GM23338 (cell line): ENCODE data around the gene KLF11. TPM values are rescaled to one million over a fixed set of nuclear protein-coding genes. Genes with fewer than 3 reads are reported as not detected.

Source experiments
- ATAC-seq: fragments of 200-7000 bp; cut with Tn5 transposase; 3 replicates; pipeline ENCODE4 v1.9.1; 2020
- DNase-seq: peaks from one replicate; pipeline ENCODE4 v3.0.0-alpha.2; 2015; ENCODE audit warnings: low spot score
- H2AFZ ChIP-seq: fragments of 200-600 bp; sonication (generic); 2 replicates; pipeline ENCODE4 v1.8.0; 2016; ENCODE audit warnings: antibody characterized with exemption, mild to moderate bottlenecking, moderate library complexity
- H3F3A ChIP-seq: fragments of 200-600 bp; sonication (generic); replicated peaks from 2 replicates; pipeline ENCODE4 v1.8.0; 2017; ENCODE audit warnings: antibody characterized with exemption, mixed run types, low read depth
- H3K27ac ChIP-seq: fragments of 200-600 bp; sonication (generic); 2 replicates; pipeline ENCODE4 v1.6.1; 2016; ENCODE audit warnings: low read depth
- H3K27me3 ChIP-seq: fragments of 200-600 bp; sonication (generic); 2 replicates; pipeline ENCODE4 v1.8.0; 2016; ENCODE audit warnings: mild to moderate bottlenecking, mixed run types, moderate library complexity; ENCODE audit not compliant: insufficient read depth
- H3K36me3 ChIP-seq: fragments of 200-600 bp; sonication (generic); 2 replicates; pipeline ENCODE4 v1.8.0; 2016; ENCODE audit warnings: mild to moderate bottlenecking; ENCODE audit not compliant: insufficient read depth
- H3K4me1 ChIP-seq: fragments of 200-600 bp; sonication (generic); 2 replicates; pipeline ENCODE4 v1.8.0; 2016; ENCODE audit warnings: mild to moderate bottlenecking, moderate library complexity; ENCODE audit not compliant: insufficient read depth
- H3K4me2 ChIP-seq: fragments of 200-600 bp; sonication (generic); 2 replicates; pipeline ENCODE4 v1.7.1; 2017; ENCODE audit warnings: mixed run types
- H3K4me3 ChIP-seq: fragments of 200-600 bp; sonication (generic); 2 replicates; pipeline ENCODE4 v1.6.1; 2016; ENCODE audit warnings: mixed run types
- H3K79me2 ChIP-seq: fragments of 200-600 bp; sonication (generic); replicated peaks from 2 replicates; pipeline ENCODE4 v1.8.0; 2017; ENCODE audit warnings: mild to moderate bottlenecking; ENCODE audit not compliant: insufficient read depth
- H3K9me2 ChIP-seq: fragments of 200-600 bp; sonication (generic); 2 replicates; pipeline ENCODE4 v1.8.0; 2017; ENCODE audit not compliant: insufficient read depth
- H4K20me1 ChIP-seq: fragments of 200-600 bp; sonication (generic); replicated peaks from 2 replicates; pipeline ENCODE4 v1.8.0; 2017; ENCODE audit warnings: mild to moderate bottlenecking; ENCODE audit not compliant: insufficient read depth
- H3K27ac Mint-ChIP-seq: 2 replicates; pipeline ENCODE4 v1.8.0; 2020; ENCODE audit warnings: inconsistent platforms, mild to moderate bottlenecking, moderate library complexity, mixed read lengths
- H3K27me3 Mint-ChIP-seq: 3 replicates; pipeline ENCODE4 v1.8.0; 2022; ENCODE audit warnings: low read depth, mild to moderate bottlenecking, moderate library complexity, mixed read lengths, inconsistent platforms; ENCODE audit not compliant: insufficient read depth, poor library complexity
- H3K36me3 Mint-ChIP-seq: 3 replicates; pipeline ENCODE4 v1.8.0; 2021; ENCODE audit warnings: low read depth, mild to moderate bottlenecking, inconsistent platforms, moderate library complexity, mixed read lengths
- H3K4me1 Mint-ChIP-seq: 3 replicates; pipeline ENCODE4 v1.8.0; 2020; ENCODE audit warnings: mild to moderate bottlenecking, inconsistent platforms, mixed read lengths
- H3K4me3 Mint-ChIP-seq: 3 replicates; pipeline ENCODE4 v1.8.0; 2021; ENCODE audit warnings: moderate library complexity, mild to moderate bottlenecking, inconsistent platforms, mixed read lengths
- H3K9me3 Mint-ChIP-seq: 3 replicates; pipeline ENCODE4 v1.8.0; 2020; ENCODE audit warnings: moderate library complexity, mild to moderate bottlenecking, inconsistent platforms, mixed read lengths
- CREB1 ChIP-seq: fragments of 250-450 bp; sonication (Bioruptor Pico); IDR thresholded peaks from 2 replicates; pipeline ENCODE4 v1.5.0; 2020; ENCODE audit warnings: low read depth, mild to moderate bottlenecking, moderate library complexity
- EZH2 ChIP-seq: fragments of 200-600 bp; sonication (generic); IDR thresholded peaks from one replicate; pipeline ENCODE4 v1.8.0; 2017; ENCODE audit warnings: antibody characterized with exemption, mild to moderate bottlenecking, low read depth; ENCODE audit not compliant: unreplicated experiment
- EZH2phosphoT487 ChIP-seq: fragments of 200-600 bp; sonication (generic); IDR thresholded peaks from one replicate; pipeline ENCODE4 v1.8.1; 2018; ENCODE audit warnings: antibody characterized with exemption; ENCODE audit not compliant: unreplicated experiment
- polyA plus RNA-seq: library from polyadenylated mRNA; unstranded; fragments of >200 nt; fragmentation: Nextera tagmentation; extraction: Ambion mirVana; gene quantifications from 2 replicates; pipeline ENCODE4 v1.2.1, GENCODE V29; 2016
- total RNA-seq: library from RNA; depleted of rRNA; stranded (reverse); fragments of >200 nt; shearing (Covaris generic); gene quantifications from 2 replicates; pipeline ENCODE4 v1.2.3, GENCODE V29; 2014
- TF ChIP-seq, protein P1 (sequence below), 2 experiments: fragments of 200-600 bp in 1 of 2; sonication (generic) in 1 of 2; conservative IDR thresholded peaks; 2 replicates each; pipeline versions ENCODE4 v1.5.1 to v1.6.1; 2016 to 2017; ENCODE audit warnings: antibody characterized with exemption in 2 of 2, low read depth in 2 of 2, mild to moderate bottlenecking in 2 of 2, moderate library complexity in 1 of 2
- TF ChIP-seq, protein P2 (sequence below): fragments of 250-450 bp; sonication (Bioruptor Pico); IDR thresholded peaks from 2 replicates; pipeline ENCODE4 v1.5.0; 2020; ENCODE audit warnings: mild to moderate bottlenecking, moderate library complexity
- TF ChIP-seq, protein P3 (sequence below): IDR thresholded peaks from 2 replicates; pipeline ENCODE4 v1.6.1; 2016; ENCODE audit warnings: antibody characterized with exemption

Gene KLF11
- total and polyA plus RNA-seq, 2 experiments from 2014 or later: 1.4 to 5.6 TPM

DNA sequence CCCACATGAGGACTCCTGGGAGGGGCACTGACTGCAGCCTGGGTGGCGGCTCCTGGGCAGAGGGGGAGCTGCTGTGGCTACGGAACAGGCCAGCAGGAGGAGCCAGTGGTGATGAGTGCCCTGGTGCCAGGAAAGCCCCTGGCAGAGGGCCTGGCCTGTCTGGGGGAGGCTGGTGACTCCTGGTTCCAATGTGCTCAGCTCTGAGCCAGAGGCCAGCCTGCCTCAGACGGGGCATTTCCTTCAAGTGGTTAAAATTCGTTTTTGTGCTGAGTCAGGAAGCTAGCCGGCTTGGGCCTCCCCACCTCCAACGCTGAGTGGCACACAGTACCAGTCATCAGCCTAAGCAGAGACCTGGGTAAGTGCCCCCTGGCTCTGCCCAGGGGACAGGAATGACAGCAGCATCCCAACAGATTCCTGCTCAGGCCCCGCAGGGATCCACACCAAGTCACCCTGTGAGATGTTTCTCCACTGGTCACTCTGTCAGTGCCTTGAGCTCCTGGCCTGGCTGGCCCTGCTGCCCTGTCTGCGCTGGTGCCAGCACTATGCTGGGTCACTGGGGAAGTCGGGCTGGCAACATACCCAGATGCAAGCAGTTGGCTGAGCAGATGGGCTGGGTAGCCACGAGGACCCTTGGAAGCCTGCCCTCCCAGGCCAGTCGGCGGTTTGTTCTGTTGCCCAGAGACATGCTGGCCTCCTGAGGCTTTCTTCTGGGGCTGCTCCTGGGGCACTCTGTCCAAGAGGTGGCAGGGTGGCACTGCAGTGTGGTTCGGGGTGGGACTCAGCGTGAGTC, 7.1 kb upstream of the KLF11 start:
- Mint-ChIP-seq H3K27me3 (peaks cover 16% of the 10 kb centered on the region), H3K27ac (no peak overlapping the region), H3K4me3 (no peak overlapping the region), H3K4me1 (peaks cover 3% of the 10 kb centered on the region; the same call in 1 of the 3 replicates), H3K36me3 (peaks cover 4% of the 10 kb centered on the region; the same call in 2 of the 3 replicates), H3K9me3 (no peaks in the 10 kb centered on the region; the same call in 2 of the 3 replicates)
- Histone ChIP-seq H3F3A (no peaks in the 10 kb centered on the region), H3K4me3 (no peak overlapping the region), H3K27me3 (peaks cover under 1% of the 10 kb centered on the region), H3K36me3 (no peaks in the 10 kb centered on the region), H3K4me1 (no peaks in the 10 kb centered on the region; the same call in 1 of the 2 replicates), H3K9me2 (no peaks in the 10 kb centered on the region), H2AFZ (no peak overlapping the region), H4K20me1 (no peaks in the 10 kb centered on the region), H3K79me2 (no peaks in the 10 kb centered on the region), H3K27ac (no peak overlapping the region), H3K4me2 (no peak overlapping the region)
- DNase-seq (peak; percentile 32), ATAC-seq (peak; percentile 78)
- no peak for TF ChIP-seq EZH2
- TF ChIP-seq, protein P1, sequence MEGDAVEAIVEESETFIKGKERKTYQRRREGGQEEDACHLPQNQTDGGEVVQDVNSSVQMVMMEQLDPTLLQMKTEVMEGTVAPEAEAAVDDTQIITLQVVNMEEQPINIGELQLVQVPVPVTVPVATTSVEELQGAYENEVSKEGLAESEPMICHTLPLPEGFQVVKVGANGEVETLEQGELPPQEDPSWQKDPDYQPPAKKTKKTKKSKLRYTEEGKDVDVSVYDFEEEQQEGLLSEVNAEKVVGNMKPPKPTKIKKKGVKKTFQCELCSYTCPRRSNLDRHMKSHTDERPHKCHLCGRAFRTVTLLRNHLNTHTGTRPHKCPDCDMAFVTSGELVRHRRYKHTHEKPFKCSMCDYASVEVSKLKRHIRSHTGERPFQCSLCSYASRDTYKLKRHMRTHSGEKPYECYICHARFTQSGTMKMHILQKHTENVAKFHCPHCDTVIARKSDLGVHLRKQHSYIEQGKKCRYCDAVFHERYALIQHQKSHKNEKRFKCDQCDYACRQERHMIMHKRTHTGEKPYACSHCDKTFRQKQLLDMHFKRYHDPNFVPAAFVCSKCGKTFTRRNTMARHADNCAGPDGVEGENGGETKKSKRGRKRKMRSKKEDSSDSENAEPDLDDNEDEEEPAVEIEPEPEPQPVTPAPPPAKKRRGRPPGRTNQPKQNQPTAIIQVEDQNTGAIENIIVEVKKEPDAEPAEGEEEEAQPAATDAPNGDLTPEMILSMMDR (conservative IDR thresholded peaks at IDR 0.05; ENCODE audit: low read depth in 2 of 2): peak; percentile 38 to 65; a peak in 3 of 4 replicates

DNA sequence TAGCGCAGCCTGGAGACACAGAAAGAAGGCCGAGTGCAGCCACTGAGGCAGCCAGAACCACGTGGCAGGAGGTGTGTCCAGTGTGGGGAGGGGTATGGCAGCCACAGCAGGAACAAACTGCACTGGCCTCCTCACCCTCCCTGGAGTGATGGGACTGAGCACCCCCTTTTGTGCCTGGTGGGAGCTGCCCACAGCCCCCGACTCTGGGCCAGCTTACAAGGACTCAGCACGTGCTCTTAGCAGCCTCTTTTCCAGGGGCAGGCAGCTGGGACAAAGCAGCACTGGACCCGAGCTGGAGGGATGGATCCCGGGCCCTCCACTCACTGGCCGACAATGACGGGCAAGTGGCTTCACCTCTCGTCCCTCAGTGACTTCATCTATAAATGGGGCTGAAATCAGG, 5.2 kb upstream of the KLF11 start:
- no peaks in the 10 kb centered on the region for H3K79me2 ChIP-seq
- no peak overlapping the region for H3K4me2 ChIP-seq
- H3K9me3 Mint-ChIP-seq: no peaks in the 10 kb centered on the region; the same call in 1 of the 3 replicates
- DNase-seq (no peak), ATAC-seq (no peak)
- H3K27me3 ChIP-seq: peaks cover 17% of the 10 kb centered on the region
- H4K20me1 ChIP-seq: no peaks in the 10 kb centered on the region
- peaks cover 6% of the 10 kb centered on the region for H3K4me1 ChIP-seq
- H3K9me2 ChIP-seq: no peaks in the 10 kb centered on the region
- no peak overlapping the region for H3K4me3 ChIP-seq
- H3K27me3 Mint-ChIP-seq: peaks cover 33% of the 10 kb centered on the region
- H3K27ac ChIP-seq: no peak overlapping the region
- H2AFZ ChIP-seq: no peak overlapping the region
- H3F3A ChIP-seq: 0 out of 2 replicates have a peak, but pooled peaks cover 5% of the 10 kb centered on the region
- TF ChIP-seq, protein P1 (conservative IDR thresholded peaks at IDR 0.05; ENCODE audit: low read depth in 2 of 2): no peak
- no peak for TF ChIP-seq EZH2phosphoT487
- TF ChIP-seq CREB1 (CRISPR knock-in tag): no peak
- TF ChIP-seq, protein P2, sequence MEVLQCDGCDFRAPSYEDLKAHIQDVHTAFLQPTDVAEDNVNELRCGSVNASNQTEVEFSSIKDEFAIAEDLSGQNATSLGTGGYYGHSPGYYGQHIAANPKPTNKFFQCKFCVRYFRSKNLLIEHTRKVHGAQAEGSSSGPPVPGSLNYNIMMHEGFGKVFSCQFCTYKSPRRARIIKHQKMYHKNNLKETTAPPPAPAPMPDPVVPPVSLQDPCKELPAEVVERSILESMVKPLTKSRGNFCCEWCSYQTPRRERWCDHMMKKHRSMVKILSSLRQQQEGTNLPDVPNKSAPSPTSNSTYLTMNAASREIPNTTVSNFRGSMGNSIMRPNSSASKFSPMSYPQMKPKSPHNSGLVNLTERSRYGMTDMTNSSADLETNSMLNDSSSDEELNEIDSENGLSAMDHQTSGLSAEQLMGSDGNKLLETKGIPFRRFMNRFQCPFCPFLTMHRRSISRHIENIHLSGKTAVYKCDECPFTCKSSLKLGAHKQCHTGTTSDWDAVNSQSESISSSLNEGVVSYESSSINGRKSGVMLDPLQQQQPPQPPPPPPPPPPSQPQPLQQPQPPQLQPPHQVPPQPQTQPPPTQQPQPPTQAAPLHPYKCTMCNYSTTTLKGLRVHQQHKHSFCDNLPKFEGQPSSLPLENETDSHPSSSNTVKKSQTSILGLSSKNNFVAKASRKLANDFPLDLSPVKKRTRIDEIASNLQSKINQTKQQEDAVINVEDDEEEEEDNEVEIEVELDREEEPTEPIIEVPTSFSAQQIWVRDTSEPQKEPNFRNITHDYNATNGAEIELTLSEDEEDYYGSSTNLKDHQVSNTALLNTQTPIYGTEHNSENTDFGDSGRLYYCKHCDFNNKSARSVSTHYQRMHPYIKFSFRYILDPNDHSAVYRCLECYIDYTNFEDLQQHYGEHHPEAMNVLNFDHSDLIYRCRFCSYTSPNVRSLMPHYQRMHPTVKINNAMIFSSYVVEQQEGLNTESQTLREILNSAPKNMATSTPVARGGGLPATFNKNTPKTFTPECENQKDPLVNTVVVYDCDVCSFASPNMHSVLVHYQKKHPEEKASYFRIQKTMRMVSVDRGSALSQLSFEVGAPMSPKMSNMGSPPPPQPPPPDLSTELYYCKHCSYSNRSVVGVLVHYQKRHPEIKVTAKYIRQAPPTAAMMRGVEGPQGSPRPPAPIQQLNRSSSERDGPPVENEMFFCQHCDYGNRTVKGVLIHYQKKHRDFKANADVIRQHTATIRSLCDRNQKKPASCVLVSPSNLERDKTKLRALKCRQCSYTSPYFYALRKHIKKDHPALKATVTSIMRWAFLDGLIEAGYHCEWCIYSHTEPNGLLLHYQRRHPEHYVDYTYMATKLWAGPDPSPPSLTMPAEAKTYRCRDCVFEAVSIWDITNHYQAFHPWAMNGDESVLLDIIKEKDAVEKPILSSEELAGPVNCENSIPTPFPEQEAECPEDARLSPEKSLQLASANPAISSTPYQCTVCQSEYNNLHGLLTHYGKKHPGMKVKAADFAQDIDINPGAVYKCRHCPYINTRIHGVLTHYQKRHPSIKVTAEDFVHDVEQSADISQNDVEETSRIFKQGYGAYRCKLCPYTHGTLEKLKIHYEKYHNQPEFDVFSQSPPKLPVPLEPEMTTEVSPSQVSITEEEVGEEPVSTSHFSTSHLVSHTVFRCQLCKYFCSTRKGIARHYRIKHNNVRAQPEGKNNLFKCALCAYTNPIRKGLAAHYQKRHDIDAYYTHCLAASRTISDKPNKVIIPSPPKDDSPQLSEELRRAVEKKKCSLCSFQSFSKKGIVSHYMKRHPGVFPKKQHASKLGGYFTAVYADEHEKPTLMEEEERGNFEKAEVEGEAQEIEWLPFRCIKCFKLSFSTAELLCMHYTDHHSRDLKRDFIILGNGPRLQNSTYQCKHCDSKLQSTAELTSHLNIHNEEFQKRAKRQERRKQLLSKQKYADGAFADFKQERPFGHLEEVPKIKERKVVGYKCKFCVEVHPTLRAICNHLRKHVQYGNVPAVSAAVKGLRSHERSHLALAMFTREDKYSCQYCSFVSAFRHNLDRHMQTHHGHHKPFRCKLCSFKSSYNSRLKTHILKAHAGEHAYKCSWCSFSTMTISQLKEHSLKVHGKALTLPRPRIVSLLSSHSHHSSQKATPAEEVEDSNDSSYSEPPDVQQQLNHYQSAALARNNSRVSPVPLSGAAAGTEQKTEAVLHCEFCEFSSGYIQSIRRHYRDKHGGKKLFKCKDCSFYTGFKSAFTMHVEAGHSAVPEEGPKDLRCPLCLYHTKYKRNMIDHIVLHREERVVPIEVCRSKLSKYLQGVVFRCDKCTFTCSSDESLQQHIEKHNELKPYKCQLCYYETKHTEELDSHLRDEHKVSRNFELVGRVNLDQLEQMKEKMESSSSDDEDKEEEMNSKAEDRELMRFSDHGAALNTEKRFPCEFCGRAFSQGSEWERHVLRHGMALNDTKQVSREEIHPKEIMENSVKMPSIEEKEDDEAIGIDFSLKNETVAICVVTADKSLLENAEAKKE (CRISPR knock-in tag): no peak
- TF ChIP-seq, protein P3, sequence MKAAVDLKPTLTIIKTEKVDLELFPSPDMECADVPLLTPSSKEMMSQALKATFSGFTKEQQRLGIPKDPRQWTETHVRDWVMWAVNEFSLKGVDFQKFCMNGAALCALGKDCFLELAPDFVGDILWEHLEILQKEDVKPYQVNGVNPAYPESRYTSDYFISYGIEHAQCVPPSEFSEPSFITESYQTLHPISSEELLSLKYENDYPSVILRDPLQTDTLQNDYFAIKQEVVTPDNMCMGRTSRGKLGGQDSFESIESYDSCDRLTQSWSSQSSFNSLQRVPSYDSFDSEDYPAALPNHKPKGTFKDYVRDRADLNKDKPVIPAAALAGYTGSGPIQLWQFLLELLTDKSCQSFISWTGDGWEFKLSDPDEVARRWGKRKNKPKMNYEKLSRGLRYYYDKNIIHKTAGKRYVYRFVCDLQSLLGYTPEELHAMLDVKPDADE: no peak
- H3K4me3 Mint-ChIP-seq: no peak overlapping the region
- no peak overlapping the region for H3K27ac Mint-ChIP-seq
- peaks cover 3% of the 10 kb centered on the region; the same call in 1 of the 3 replicates for H3K4me1 Mint-ChIP-seq
- peaks cover 4% of the 10 kb centered on the region; the same call in 2 of the 3 replicates for H3K36me3 Mint-ChIP-seq
- no peaks in the 10 kb centered on the region for H3K36me3 ChIP-seq
